GM12891 (cell line): Measurements from ENCODE around the gene VWA8.

Source experiments
- PAX5 ChIP-seq: IDR thresholded peaks from 2 replicates; pipeline ENCODE4 v1.6.1; 2011; ENCODE audit warnings: low read length, moderate library complexity, mild to moderate bottlenecking; ENCODE audit not compliant: insufficient read depth, severe bottlenecking
- POLR2A ChIP-seq: IDR thresholded peaks from 2 replicates; pipeline ENCODE4 v1.6.1; 2011; ENCODE audit warnings: low read depth, low read length, control low read depth
- POLR2AphosphoS5 ChIP-seq: IDR thresholded peaks from 2 replicates; pipeline ENCODE4 v1.6.1; 2011; ENCODE audit warnings: low read depth, low read length, control low read depth

- TF ChIP-seq POLR2A (no peak), POLR2AphosphoS5 (no peak), PAX5 (no peak)
Observed at GRCh38 chr13:41785402-41786172, 175.3 kb downstream of the VWA8 start.
